Left ventricle myocardium superior (tissue), 1 donor: ENCODE data around the gene TSTD1. TPM values are rescaled to one million over a fixed set of nuclear protein-coding genes. Genes with fewer than 3 reads are reported as not detected.
"Not testable (repeated sequence)": the region's sequence is repeated elsewhere in the genome, so short reads cannot be mapped to it uniquely, and the experiment has no call there.

Experiments used
- ATAC-seq: fragments of 200-7000 bp; cut with Tn5 transposase; one replicate; pipeline ENCODE4 v1.9.1; 2020; ENCODE audit warnings: mild to moderate bottlenecking, moderate library complexity
- DNase-seq: peaks from one replicate; pipeline ENCODE4 v3.0.0-alpha.2; 2020
- intact Hi-C: fragments of 100-400 bp; cut with micrococcal nuclease; formaldehyde crosslinking; loops from one replicate; pipeline ENCODE4 v1.11.0; 2022
- total RNA-seq: library from RNA; stranded (reverse); fragmentation: NEBNext Ultra II Directional; extraction: Animal tissue kit (Norgen Biotek cat#: 25700); gene quantifications from one replicate; pipeline ENCODE4 v1.2.1, GENCODE V29; 2021
- donor health status: DM: no; HTN: yes; CAD: no; lungs with severe emphysema.

Gene TSTD1
- total RNA-seq, 1 donor from 2014 or later: 15.4 TPM

- no peak for ATAC-seq
- intact Hi-C loops: no loop called here
- no peak for DNase-seq
Observed at GRCh38 chr1:161017756-161018630, 20.8 kb downstream of the TSTD1 start.

DNA sequence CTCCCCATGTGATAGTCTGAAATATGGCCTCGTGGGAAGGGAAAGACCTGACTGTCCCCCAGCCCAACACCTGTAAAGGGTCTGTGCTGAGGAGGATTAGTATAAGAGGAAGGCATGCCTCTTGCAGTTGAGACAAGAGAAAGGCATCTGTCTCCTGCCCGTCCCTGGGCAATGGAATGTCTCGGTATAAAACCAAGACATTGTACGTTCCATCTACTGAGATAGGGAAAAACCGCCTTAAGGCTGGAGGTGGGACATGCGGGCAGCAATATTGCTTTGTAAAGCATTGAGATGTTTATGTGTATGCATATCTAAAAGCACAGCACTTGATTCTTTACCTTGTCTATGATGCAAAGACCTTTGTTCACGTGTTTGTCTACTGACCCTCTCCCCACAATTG lies 21.6 kb downstream of the TSTD1 start:
- intact Hi-C loops, DNase-seq, ATAC-seq: not testable (repeated sequence)

GRCh38 chr1:161016683-161017082 lies 22.1 kb downstream of the TSTD1 start:
- intact Hi-C loops, DNase-seq, ATAC-seq: not testable (repeated sequence)

GRCh38 chr1:161013488-161014230 lies 25.1 kb downstream of the TSTD1 start:
- ATAC-seq (peak; percentile 97), DNase-seq (peak; percentile 80)
- intact Hi-C loops: no loop called here

DNA sequence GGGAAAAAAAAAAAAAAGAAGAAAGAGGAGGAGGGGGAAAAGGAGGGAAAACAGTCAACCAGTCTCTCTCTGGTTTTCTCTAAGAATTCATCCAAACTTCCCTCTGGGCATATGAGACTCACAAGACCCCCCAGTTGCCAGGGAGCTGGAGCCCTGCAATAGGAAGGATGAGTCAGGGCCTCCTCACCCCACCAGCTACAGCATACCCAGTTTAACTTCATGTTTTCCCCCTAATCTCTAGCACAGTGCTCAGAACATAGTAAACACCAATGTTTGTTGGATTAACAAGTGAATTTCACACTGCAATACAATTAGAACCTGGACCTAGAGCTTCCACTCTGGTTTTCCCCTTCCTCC lies 25.7 kb downstream of the TSTD1 start:
- intact Hi-C loops: no loop called here
- ATAC-seq (peak; percentile 10), DNase-seq (no peak)

DNA sequence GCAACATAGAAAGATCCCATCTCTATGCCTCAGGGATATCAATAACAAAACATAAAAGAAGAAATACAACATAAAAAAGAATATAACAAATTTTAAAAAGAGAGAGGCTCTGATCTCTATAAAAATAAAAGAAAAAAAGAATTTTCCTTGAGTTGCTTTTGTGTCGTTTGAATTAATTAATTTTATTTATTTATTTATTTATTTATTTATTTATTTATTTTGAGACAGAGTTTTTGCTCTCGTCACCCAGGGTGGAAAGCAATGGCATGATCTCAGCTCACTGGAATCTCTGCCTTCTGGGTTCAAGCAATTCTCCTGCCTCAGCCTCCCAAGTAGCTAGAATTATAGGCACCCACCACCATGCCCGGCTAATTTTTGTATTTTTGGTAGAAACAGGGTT lies 26.3 kb downstream of the TSTD1 start:
- intact Hi-C loops: no loop called here
- ATAC-seq (no peak), DNase-seq (no peak)

GRCh38 chr1:161009602-161010211 lies 29.1 kb downstream of the TSTD1 start:
- intact Hi-C loops: no loop called here
- DNase-seq (no peak), ATAC-seq (no peak)

- intact Hi-C loops: no loop called here
- DNase-seq (no peak), ATAC-seq (no peak)
Observed at GRCh38 chr1:161008869-161009510, 29.8 kb downstream of the TSTD1 start.

DNA sequence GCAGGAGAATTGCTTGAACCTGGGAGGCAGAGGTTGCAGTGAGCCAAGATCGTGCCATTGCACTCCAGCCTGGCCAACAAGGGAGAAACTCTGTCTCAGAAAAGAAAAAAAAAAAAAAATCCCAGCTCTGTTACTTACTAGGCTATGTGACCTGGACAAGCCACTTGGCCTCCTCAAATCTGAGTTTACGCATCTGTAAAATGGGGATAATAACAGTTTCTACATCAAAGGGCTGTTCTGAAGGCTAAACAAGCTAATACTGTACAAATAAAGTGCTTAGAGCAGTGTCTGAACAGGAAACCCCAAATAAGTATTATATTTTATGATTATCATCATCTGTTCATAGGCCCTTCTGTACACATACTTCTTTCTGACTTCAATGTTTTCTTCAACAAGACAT lies 31.4 kb downstream of the TSTD1 start:
- DNase-seq (no peak), ATAC-seq (no peak)
- intact Hi-C loops: no loop called here

GRCh38 chr1:161006563-161006962 lies 32.2 kb downstream of the TSTD1 start:
- ATAC-seq (no peak), DNase-seq (no peak)
- intact Hi-C loops: no loop called here

GRCh38 chr1:161001525-161001924 lies 37.2 kb downstream of the TSTD1 start:
- intact Hi-C loops: no loop called here
- ATAC-seq (peak; percentile 40), DNase-seq (peak; percentile 49)

GRCh38 chr1:161000736-161001480 lies 37.9 kb downstream of the TSTD1 start:
- ATAC-seq (no peak), DNase-seq (no peak)
- intact Hi-C loops: no loop called here

GRCh38 chr1:160999376-160999775 lies 39.4 kb downstream of the TSTD1 start:
- ATAC-seq: no peak
- intact Hi-C loops: loop anchor here (10.0 kb wide), 1 partner anchor 95 kb away; the partner anchor contains the start of gene KLHDC9
- no peak for DNase-seq

DNA sequence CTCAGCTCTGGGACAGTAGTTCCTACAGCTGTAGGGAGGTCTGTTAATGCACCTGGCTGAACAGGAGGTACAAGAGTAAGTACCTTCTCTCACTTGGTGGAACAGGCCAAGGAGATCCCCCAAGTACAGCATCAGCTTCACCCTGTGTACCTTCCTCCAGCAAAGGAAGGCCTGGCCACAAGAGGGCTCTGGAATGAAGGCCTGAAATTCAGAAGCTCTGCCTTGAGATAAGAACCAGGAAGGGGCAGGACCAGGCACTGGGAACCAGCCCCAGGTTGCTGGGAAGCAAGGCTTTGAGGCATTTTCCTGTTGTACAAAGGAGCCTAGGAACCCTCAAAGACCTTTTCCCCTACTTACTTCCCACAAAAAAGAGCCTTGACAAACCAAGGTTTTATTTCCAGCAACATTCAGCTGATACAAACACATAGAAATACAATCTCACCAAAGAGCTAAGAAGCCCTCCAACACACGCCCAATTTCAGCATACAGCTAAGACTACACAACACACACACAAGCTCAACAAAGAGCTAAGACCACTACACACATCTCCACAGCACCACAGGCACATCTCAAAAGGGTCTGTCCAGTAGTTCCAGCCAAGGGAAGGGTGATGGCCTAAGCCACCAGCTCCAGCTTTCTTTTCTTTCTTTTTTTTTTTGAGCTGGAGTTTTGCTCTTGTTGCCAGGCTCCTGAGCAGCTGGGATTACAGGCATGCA lies 41.3 kb downstream of the TSTD1 start:
- intact Hi-C loops: loop anchor here (10.0 kb wide), 1 partner anchor 97 kb away; the partner anchor contains the start of gene KLHDC9
- peak; percentile 91 for ATAC-seq

GRCh38 chr1:160996178-160996577 lies 42.6 kb downstream of the TSTD1 start:
- intact Hi-C loops: loop anchor here (10.0 kb wide), 1 partner anchor 99 kb away; the partner anchor contains the start of gene KLHDC9
- no peak for ATAC-seq
- DNase-seq: no peak

More for the DNA sequence above, 41.3 kb downstream of the TSTD1 start:
- DNase-seq: peak; percentile 64

DNA sequence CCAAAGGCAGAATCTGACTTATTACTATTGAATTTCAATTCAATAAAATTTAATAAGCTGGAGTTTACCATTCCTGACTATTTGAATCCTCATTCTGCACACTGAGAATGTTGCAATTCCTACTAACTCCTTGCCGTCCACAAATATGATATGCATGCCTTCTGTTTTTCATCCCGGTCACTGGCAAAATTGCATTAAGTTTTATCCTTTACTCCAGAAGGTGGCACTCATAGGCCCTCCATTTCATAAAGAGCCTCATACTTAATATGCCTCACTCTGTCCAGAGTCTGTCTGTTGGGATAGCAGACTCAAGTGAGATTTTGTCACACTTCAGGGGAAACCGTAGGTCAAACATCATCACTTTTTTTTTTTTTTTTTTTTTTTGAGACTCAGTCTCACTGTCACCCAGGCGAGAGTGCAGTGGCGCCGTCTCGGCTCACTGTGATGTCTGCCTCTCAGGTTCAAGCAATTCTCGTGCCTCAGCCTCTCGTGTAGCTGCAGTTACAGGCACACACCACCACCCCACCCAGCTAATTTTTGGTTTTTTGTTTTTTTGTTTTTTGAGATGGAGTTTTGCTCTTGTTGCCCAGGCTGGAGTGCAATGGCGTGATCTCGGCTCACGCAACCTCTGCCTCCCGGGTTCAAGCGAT lies 45.1 kb downstream of the TSTD1 start:
- no peak for DNase-seq
- intact Hi-C loops: loop anchor here (5.0 to 10.0 kb wide), 2 partner anchors 101 to 266 kb away; partner anchors contain the start of gene KLHDC9
- ATAC-seq: peak; percentile 51

- not testable (repeated sequence) for ATAC-seq, DNase-seq
- intact Hi-C loops: loop anchor here (5.0 to 10.0 kb wide), 2 partner anchors 103 to 265 kb away; partner anchors contain the start of gene KLHDC9
Observed at GRCh38 chr1:160992036-160992435, 46.7 kb downstream of the TSTD1 start.
